Mammary epithelial cell (primary cell): ENCODE measurements around the gene RARG.

Experiments
- CTCF ChIP-seq, 2 donors: IDR thresholded peaks in 1 of 2; conservative IDR thresholded peaks in 1 of 2; 2 replicates each; pipeline ENCODE4 v1.5.1; 2011 to 2012; ENCODE audit warnings: inconsistent platforms in 2 of 2, low read length in 2 of 2, mild to moderate bottlenecking in 2 of 2, control low read depth in 1 of 2, low read depth in 1 of 2; ENCODE audit not compliant: insufficient read depth in 1 of 2; ENCODE audit errors: extremely low read depth in 1 of 2
- EZH2 ChIP-seq: IDR thresholded peaks from 2 replicates; pipeline ENCODE4 v1.6.1; 2012; ENCODE audit warnings: low read length, inconsistent platforms, borderline replicate concordance

- TF ChIP-seq CTCF (conservative IDR thresholded peaks at IDR 0.05 in 1 of 2, IDR thresholded peaks at IDR 0.05 in 1 of 2; ENCODE audit: extremely low read depth in 1 of 2, insufficient read depth in 1 of 2, low read depth in 1 of 2, low read length in 2 of 2) (no peak), EZH2 (no peak)
These were observed 4.6 kb upstream of the RARG start for GRCh38 chr12:53236443-53237111.
